Purkinje cell (primary cell): ENCODE measurements around the gene OR51A7. TPM values are rescaled to one million over a fixed set of nuclear protein-coding genes. Genes with fewer than 3 reads are reported as not detected.

Source experiments
- polyA plus RNA-seq: library from polyadenylated mRNA; unstranded; fragments of >200 nt; fragmentation: Nextera tagmentation; gene quantifications from 2 replicates; pipeline ENCODE4 v1.2.1, GENCODE V29; 2014

The OR51A7 gene, protein sequence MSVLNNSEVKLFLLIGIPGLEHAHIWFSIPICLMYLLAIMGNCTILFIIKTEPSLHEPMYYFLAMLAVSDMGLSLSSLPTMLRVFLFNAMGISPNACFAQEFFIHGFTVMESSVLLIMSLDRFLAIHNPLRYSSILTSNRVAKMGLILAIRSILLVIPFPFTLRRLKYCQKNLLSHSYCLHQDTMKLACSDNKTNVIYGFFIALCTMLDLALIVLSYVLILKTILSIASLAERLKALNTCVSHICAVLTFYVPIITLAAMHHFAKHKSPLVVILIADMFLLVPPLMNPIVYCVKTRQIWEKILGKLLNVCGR
- not detected in 2 replicates for polyA plus RNA-seq

DNA sequence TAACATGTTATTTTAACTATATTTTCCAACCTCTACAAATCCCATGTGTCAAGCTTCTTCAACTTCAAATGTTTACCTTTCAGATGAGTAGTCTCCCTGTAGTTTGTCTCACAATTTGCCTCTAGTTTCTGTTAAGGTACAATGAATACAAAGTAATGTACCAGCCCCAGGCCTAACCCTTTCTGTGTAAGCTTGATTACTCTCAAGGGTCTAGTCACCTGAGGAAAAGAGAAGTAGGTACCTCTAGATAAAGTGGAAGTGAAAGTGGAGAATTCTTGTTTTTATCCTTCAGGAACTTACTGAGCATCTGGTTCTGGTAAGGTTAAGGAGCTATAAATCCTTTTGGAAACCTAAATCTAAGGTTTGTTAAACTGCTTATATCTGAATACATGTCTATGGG is at the start of gene OR51A7:
OR51A7 (plus strand) TSS at position 300 of the 400 bp plus-strand sequence. CDS start 3,587 bp downstream, outside the sequence.

DNA sequence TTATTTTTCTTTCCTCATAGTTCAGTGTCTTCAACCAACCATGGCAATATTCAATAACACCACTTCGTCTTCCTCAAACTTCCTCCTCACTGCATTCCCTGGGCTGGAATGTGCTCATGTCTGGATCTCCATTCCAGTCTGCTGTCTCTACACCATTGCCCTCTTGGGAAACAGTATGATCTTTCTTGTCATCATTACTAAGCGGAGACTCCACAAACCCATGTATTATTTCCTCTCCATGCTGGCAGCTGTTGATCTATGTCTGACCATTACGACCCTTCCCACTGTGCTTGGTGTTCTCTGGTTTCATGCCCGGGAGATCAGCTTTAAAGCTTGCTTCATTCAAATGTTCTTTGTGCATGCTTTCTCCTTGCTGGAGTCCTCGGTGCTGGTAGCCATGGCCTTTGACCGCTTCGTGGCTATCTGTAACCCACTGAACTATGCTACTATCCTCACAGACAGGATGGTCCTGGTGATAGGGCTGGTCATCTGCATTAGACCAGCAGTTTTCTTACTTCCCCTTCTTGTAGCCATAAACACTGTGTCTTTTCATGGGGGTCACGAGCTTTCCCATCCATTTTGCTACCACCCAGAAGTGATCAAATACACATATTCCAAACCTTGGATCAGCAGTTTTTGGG is 21.6 kb upstream of the OR51A7 start, which contains the start of gene OR51T1:
OR51T1 (plus strand) TSS at position 41 of the 641 bp plus-strand sequence; CDS start at position 41, 0 bp downstream.

GRCh38 chr11:4919250-4919649 is 15.7 kb downstream of the OR51A7 start, which contains the start of gene OR51G2:
Gene OR51G2 (minus strand): TSS chr11:4919350. CDS start chr11:4915663, 3,687 bp downstream.

GRCh38 chr11:4924239-4924638 is 20.7 kb downstream of the OR51A7 start, which contains the start of gene OR51G1:
Gene OR51G1 (minus strand): TSS chr11:4924339. CDS start chr11:4924339, 0 bp downstream.

GRCh38 chr11:4947505-4947904 is 43.9 kb downstream of the OR51A7 start, which contains the start of gene OR51A4:
Gene OR51A4 (minus strand): TSS chr11:4947605. CDS start chr11:4947100, 505 bp downstream.

GRCh38 chr11:4955613-4956012 is 52.0 kb downstream of the OR51A7 start, which contains the start of gene OR51A2:
Gene OR51A2 (minus strand): TSS chr11:4955713. CDS start chr11:4955713, 0 bp downstream.

Other genes with a start within 250 kb of the OR51A7 start
- gene OR51E2, start 205.9 kb upstream of the OR51A7 start, polyA plus RNA-seq: not detected in 2 replicates
- gene MMP26, start 199.0 kb upstream of the OR51A7 start, polyA plus RNA-seq: not detected in 2 replicates
- gene OR51F1, start 133.8 kb upstream of the OR51A7 start, polyA plus RNA-seq: not detected in 2 replicates
- not detected in 2 replicates for gene OR52R1, start 99.4 kb upstream of the OR51A7 start, polyA plus RNA-seq
- not detected in 2 replicates for gene OR51F2, start 82.5 kb upstream of the OR51A7 start, polyA plus RNA-seq
- gene OR51S1, start 54.6 kb upstream of the OR51A7 start, polyA plus RNA-seq: not detected in 2 replicates
- gene OR51T1, start 21.9 kb upstream of the OR51A7 start, polyA plus RNA-seq: not detected in 2 replicates
- gene OR51G2, start 15.6 kb downstream of the OR51A7 start, polyA plus RNA-seq: not detected in 2 replicates
- gene OR51G1, start 20.6 kb downstream of the OR51A7 start, polyA plus RNA-seq: not detected in 2 replicates
- not detected in 2 replicates for gene OR51A4, start 43.8 kb downstream of the OR51A7 start, polyA plus RNA-seq
- not detected in 2 replicates for gene OR51A2, start 51.9 kb downstream of the OR51A7 start, polyA plus RNA-seq
- not detected in 2 replicates for gene OR51L1, start 91.1 kb downstream of the OR51A7 start, polyA plus RNA-seq
- not detected in 2 replicates for gene OR52J3, start 142.7 kb downstream of the OR51A7 start, polyA plus RNA-seq
- gene OR52E2, start 155.8 kb downstream of the OR51A7 start, polyA plus RNA-seq: not detected in 2 replicates
- not detected in 2 replicates for gene OR52E1, start 165.8 kb downstream of the OR51A7 start, polyA plus RNA-seq
- not detected in 2 replicates for gene OR52A5, start 234.6 kb downstream of the OR51A7 start, polyA plus RNA-seq